Fibroblast of lung (primary cell): ENCODE data around the gene XBP1. TPM values are rescaled to one million over a fixed set of nuclear protein-coding genes. Genes with fewer than 3 reads are reported as not detected.
A peak's percentile ranks its signal among the peaks of the same experiment; 100 is the strongest.
"Not testable (repeated sequence)": the region's sequence is repeated elsewhere in the genome, so short reads cannot be mapped to it uniquely, and the experiment has no call there.

Source experiments
- DNase-seq, 2 donors: peaks; one replicate each; pipeline versions ENCODE4 v3.0.0 to v3.0.0-alpha.2; 2010; ENCODE audit warnings: low read depth in 2 of 2
- H2AFZ ChIP-seq: 2 replicates; pipeline ENCODE4 v1.5.1; 2012; ENCODE audit warnings: low read length, control low read depth, inconsistent platforms
- H3K27ac ChIP-seq: 2 replicates; pipeline ENCODE4 v1.5.1; 2011; ENCODE audit warnings: low read length, control low read depth; ENCODE audit not compliant: insufficient read depth
- H3K27me3 ChIP-seq: 2 replicates; pipeline ENCODE4 v1.5.1; 2011; ENCODE audit warnings: mild to moderate bottlenecking, low read length; ENCODE audit not compliant: control insufficient read depth, insufficient read depth
- H3K36me3 ChIP-seq: 2 replicates; pipeline ENCODE4 v1.5.1; 2011; ENCODE audit warnings: low read length; ENCODE audit not compliant: control insufficient read depth, insufficient read depth
- H3K4me1 ChIP-seq: 2 replicates; pipeline ENCODE4 v1.5.1; 2011; ENCODE audit warnings: low read length; ENCODE audit not compliant: control insufficient read depth, insufficient read depth; ENCODE audit errors: extremely low read depth
- H3K4me2 ChIP-seq: 2 replicates; pipeline ENCODE4 v1.5.1; 2011; ENCODE audit warnings: low read length, control low read depth; ENCODE audit not compliant: insufficient read depth; ENCODE audit errors: extremely low read depth
- H3K4me3 ChIP-seq, 4 experiments: fragments of 200-600 bp in 1 of 4; sonication (generic) in 1 of 4; replicated peaks in 1 of 4; 2 replicates each; pipeline ENCODE4 v1.5.1; 2011 to 2016; ENCODE audit warnings: low read length in 4 of 4, low read depth in 3 of 4, mild to moderate bottlenecking in 3 of 4, control low read depth in 2 of 4, inconsistent platforms in 1 of 4, mixed read lengths in 1 of 4; ENCODE audit not compliant: insufficient read depth in 1 of 4; ENCODE audit errors: control extremely low read depth in 1 of 4
- H3K79me2 ChIP-seq: 2 replicates; pipeline ENCODE4 v1.5.1; 2012; ENCODE audit warnings: mild to moderate bottlenecking, low read length, inconsistent platforms; ENCODE audit not compliant: control insufficient read depth, insufficient read depth
- H3K9ac ChIP-seq: 2 replicates; pipeline ENCODE4 v1.5.1; 2011; ENCODE audit warnings: mild to moderate bottlenecking, low read length, control low read depth; ENCODE audit not compliant: insufficient read depth
- H3K9me3 ChIP-seq: 2 replicates; pipeline ENCODE4 v1.5.1; 2012; ENCODE audit warnings: low read depth, low read length; ENCODE audit not compliant: control insufficient read depth, insufficient read depth
- H4K20me1 ChIP-seq: 2 replicates; pipeline ENCODE4 v1.5.1; 2011; ENCODE audit warnings: low read length; ENCODE audit not compliant: control insufficient read depth, insufficient read depth; ENCODE audit errors: extremely low read depth
- EZH2 ChIP-seq: IDR thresholded peaks from 2 replicates; pipeline ENCODE4 v1.5.1; 2012; ENCODE audit warnings: low read length, control low read depth, mild to moderate bottlenecking; ENCODE audit errors: missing control alignments
- polyA minus RNA-seq: library from RNA; depleted of rRNA, polyadenylated mRNA; stranded (reverse); fragments of >200 nt; gene quantifications from 2 replicates; pipeline ENCODE4 v1.2.3, GENCODE V29; 2011; ENCODE audit warnings: low replicate concordance
- polyA plus RNA-seq, 2 donors: library from polyadenylated mRNA; depleted of rRNA in 1 of 2; stranded (reverse) in 1 of 2; unstranded in 1 of 2; fragments of >200 nt; gene quantifications; 2 replicates each; pipeline ENCODE4 v1.2.1, GENCODE V29; 2011 to 2012; ENCODE audit warnings: missing spikeins in 1 of 2
- total RNA-seq: library from RNA; depleted of rRNA; stranded (reverse); fragments of >200 nt; gene quantifications from 2 replicates; pipeline ENCODE4 v1.2.1, GENCODE V29; 2014
- TF ChIP-seq, protein P1 (sequence below), 2 donors: IDR thresholded peaks in 1 of 2; conservative IDR thresholded peaks in 1 of 2; 1 replicate in 1 of 2; 2 replicates in 1 of 2; pipeline ENCODE4 v1.5.1; 2011 to 2012; ENCODE audit warnings: low read length in 2 of 2, control low read depth in 1 of 2, inconsistent platforms in 1 of 2, low read depth in 1 of 2, mild to moderate bottlenecking in 1 of 2

XBP1 gene
- total RNA-seq (190 and 241 TPM in 2 replicates), polyA plus RNA-seq (110 and 144 TPM in 2 replicates), polyA minus RNA-seq (139 and 163 TPM in 2 replicates)
- polyA plus RNA-seq (2012): 83.1 and 99.5 TPM in 2 replicates

- H3K9me3 ChIP-seq: no peaks in the 10 kb centered on the region
- H2AFZ ChIP-seq: no peak within 1 kb of the TSS
- no peak for TF ChIP-seq EZH2
- TF ChIP-seq, protein P1, sequence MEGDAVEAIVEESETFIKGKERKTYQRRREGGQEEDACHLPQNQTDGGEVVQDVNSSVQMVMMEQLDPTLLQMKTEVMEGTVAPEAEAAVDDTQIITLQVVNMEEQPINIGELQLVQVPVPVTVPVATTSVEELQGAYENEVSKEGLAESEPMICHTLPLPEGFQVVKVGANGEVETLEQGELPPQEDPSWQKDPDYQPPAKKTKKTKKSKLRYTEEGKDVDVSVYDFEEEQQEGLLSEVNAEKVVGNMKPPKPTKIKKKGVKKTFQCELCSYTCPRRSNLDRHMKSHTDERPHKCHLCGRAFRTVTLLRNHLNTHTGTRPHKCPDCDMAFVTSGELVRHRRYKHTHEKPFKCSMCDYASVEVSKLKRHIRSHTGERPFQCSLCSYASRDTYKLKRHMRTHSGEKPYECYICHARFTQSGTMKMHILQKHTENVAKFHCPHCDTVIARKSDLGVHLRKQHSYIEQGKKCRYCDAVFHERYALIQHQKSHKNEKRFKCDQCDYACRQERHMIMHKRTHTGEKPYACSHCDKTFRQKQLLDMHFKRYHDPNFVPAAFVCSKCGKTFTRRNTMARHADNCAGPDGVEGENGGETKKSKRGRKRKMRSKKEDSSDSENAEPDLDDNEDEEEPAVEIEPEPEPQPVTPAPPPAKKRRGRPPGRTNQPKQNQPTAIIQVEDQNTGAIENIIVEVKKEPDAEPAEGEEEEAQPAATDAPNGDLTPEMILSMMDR (conservative IDR thresholded peaks at IDR 0.05 in 1 of 2, IDR thresholded peaks at IDR 0.05 in 1 of 2; ENCODE audit: low read depth in 1 of 2, low read length in 2 of 2): no peak
- H3K4me2 ChIP-seq: peak within 1 kb of the TSS; percentile 53
- no peaks in the 10 kb centered on the region for H4K20me1 ChIP-seq
- peak; percentile 92 for DNase-seq
- peaks cover 2% of the 10 kb centered on the region for H3K4me1 ChIP-seq
- H3K27me3 ChIP-seq: no peaks in the 10 kb centered on the region
- peak within 1 kb of the TSS; percentile 100 for H3K9ac ChIP-seq
- H3K4me3 ChIP-seq: peak within 1 kb of the TSS; percentile 89 to 97 (median 95)
- peaks cover 43% of the 10 kb centered on the region for H3K79me2 ChIP-seq
- H3K36me3 ChIP-seq: peaks cover 10% of the 10 kb centered on the region
- peak within 1 kb of the TSS; percentile 100 for H3K27ac ChIP-seq
Observed at GRCh38 chr22:28800308-28801041, at the start of gene XBP1. Gene XBP1 (minus strand): TSS chr22:28800569.

DNA sequence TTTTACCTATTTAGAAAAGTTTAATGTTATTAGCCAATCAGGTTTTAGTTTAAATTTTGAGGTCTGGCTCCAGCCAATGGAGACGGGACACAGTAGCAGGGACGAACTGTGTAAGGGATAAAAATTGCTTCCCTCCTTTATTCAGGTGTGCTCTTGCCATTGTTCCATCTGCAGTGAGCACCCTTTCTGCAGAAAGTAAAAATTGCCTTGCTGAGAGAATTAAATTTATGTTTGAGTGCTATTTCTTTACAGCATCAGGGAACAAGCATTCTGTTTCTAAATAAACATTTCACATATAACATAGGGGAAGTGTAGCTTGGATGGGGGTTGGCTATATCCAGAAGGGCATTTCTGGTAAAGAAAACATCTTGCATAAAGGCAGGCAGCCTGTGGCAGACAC is 46.6 kb upstream of the XBP1 start:
- Histone ChIP-seq H2AFZ (no peak overlapping the region), H3K27ac (no peak overlapping the region), H3K4me2 (no peak overlapping the region), H3K9me3 (no peaks in the 10 kb centered on the region), H3K36me3 (no peaks in the 10 kb centered on the region), H3K9ac (no peak overlapping the region), H3K4me1 (no peaks in the 10 kb centered on the region), H3K4me3 (no peak overlapping the region), H4K20me1 (no peaks in the 10 kb centered on the region), H3K79me2 (no peaks in the 10 kb centered on the region), H3K27me3 (no peaks in the 10 kb centered on the region)
- DNase-seq: no peak
- TF ChIP-seq, protein P1 (conservative IDR thresholded peaks at IDR 0.05 in 1 of 2, IDR thresholded peaks at IDR 0.05 in 1 of 2; ENCODE audit: low read depth in 1 of 2, low read length in 2 of 2): no peak
- TF ChIP-seq EZH2: no peak

GRCh38 chr22:28844277-28844676 is 43.9 kb upstream of the XBP1 start:
- H3K4me3 ChIP-seq, H3K9me3 ChIP-seq, H3K27ac ChIP-seq, H3K9ac ChIP-seq, H4K20me1 ChIP-seq, H3K27me3 ChIP-seq, DNase-seq, H2AFZ ChIP-seq, H3K79me2 ChIP-seq, H3K4me2 ChIP-seq, H3K4me1 ChIP-seq, H3K36me3 ChIP-seq: not testable (repeated sequence)
